ENCODE results near the gene APMAP.

Gene APMAP

DNA sequence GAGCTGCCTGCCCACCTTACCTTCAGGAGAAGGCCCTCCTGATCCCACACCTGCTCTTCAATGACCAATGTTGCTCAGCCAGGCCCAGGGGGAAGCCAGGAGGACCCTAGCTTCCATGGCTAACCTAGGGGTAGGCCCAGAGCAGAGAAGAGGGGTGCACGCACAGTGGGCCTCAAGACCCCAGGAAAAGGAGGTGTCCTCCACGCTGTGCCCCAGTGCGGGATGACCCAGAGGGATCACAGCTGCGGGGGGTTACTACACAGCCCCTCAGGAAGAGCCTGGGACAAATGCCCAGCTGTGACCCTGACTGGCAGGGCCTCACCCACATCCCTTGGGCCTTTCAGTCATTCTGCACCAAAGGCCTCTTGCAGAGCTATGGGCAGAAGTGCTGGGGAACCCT lies 31.6 kb upstream of the APMAP start:
- in situ Hi-C loops (cut with MboI; ENCODE audit: low pct_unique_long_range_greater_than_20kb, low sequenced_read_pairs, unreplicated experiment): no loop called here
- TF ChIP-seq, protein P1, sequence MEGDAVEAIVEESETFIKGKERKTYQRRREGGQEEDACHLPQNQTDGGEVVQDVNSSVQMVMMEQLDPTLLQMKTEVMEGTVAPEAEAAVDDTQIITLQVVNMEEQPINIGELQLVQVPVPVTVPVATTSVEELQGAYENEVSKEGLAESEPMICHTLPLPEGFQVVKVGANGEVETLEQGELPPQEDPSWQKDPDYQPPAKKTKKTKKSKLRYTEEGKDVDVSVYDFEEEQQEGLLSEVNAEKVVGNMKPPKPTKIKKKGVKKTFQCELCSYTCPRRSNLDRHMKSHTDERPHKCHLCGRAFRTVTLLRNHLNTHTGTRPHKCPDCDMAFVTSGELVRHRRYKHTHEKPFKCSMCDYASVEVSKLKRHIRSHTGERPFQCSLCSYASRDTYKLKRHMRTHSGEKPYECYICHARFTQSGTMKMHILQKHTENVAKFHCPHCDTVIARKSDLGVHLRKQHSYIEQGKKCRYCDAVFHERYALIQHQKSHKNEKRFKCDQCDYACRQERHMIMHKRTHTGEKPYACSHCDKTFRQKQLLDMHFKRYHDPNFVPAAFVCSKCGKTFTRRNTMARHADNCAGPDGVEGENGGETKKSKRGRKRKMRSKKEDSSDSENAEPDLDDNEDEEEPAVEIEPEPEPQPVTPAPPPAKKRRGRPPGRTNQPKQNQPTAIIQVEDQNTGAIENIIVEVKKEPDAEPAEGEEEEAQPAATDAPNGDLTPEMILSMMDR (IDR thresholded peaks at IDR 0.05; ENCODE audit: extremely low read depth, insufficient read depth, missing control alignments): no peak
- no peak for DNase-seq (ENCODE audit: low spot score)

DNA sequence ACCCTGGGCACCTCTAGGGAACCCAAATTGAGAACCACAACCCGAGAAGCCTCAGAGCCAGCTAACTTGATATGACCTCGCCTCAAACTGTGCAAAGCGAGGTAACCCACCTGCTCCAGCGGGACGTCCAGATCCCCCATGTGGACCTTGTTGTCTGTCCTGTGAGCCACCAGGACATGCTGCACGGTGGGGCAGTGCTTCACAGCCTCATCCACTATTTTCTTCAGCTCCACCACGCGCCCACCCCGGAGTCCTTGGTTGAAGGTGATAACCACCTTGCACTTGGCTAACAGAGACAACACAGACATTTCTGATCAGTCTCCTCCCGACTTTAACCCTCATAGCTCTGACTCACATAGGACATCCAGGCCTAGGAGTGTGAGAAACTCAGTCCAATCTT lies 30.8 kb upstream of the APMAP start:
- TF ChIP-seq, protein P1 (IDR thresholded peaks at IDR 0.05; ENCODE audit: extremely low read depth, insufficient read depth, missing control alignments): no peak
- in situ Hi-C loops (cut with MboI; ENCODE audit: low pct_unique_long_range_greater_than_20kb, low sequenced_read_pairs, unreplicated experiment): no loop called here
- no peak for DNase-seq (ENCODE audit: low spot score)

DNA sequence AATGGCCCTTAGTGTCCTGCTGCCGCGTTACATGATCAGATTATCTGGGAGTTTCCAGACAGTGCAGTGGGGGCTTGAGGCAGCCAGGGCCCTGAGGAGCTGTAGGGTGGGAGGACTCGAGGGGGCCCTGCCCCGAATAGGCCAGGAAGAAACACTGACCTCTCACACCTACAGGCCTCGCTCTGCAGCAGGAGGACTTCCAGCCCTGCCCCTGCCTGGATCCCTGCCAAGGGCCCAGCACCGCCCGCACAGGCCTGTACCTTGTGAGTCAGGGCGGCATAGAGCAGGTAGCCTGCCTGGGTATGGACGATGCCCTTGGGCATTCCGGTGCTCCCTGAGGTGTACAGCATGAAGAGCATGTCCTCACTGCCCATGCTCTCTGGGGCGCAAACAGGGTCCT lies 30.1 kb upstream of the APMAP start:
- TF ChIP-seq, protein P1 (IDR thresholded peaks at IDR 0.05; ENCODE audit: extremely low read depth, insufficient read depth, missing control alignments): no peak
- in situ Hi-C loops (cut with MboI; ENCODE audit: low pct_unique_long_range_greater_than_20kb, low sequenced_read_pairs, unreplicated experiment): no loop called here
- no peak for DNase-seq (ENCODE audit: low spot score)

DNA sequence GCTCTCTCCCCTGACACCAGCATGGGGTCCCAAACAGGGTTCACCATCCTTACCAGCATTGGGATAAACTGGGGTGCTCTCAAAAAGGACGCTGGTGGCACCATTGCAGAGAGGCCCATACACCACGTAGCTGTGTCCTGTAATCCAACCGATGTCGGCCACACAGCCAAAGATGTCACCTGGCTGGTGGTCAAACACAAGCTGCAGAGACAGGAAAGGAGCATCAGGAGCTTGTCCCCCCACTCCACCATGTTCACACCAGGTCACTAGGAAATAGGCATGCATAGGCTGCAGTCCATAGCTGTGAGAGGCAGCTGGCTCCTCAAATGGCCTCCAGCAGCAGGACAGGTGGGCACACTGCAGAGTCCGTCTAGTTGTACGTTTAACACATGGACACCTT lies 28.8 kb upstream of the APMAP start:
- TF ChIP-seq, protein P1 (IDR thresholded peaks at IDR 0.05; ENCODE audit: extremely low read depth, insufficient read depth, missing control alignments): no peak
- in situ Hi-C loops (cut with MboI; ENCODE audit: low pct_unique_long_range_greater_than_20kb, low sequenced_read_pairs, unreplicated experiment): no loop called here
- no peak for DNase-seq (ENCODE audit: low spot score)

DNA sequence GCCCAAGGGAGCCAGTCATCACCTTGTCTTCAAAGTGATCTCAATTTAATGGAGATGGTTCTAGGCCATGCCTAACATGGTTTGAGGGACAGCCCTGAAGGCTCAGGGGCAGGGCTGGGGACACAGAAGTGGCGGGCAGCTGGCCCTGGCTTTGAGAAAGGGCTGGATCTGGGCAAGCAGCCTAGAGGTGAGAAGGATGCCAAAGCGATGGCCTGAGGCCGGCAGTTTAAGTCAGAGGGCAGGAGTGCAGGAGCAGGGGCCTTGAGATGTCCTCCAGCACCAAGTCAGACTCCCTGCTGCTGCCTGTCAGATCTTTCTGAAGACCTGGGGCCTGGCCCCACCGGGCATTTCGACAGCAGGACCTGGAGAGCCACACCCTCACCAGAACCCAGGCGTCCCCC lies 28.4 kb upstream of the APMAP start:
- TF ChIP-seq, protein P1 (IDR thresholded peaks at IDR 0.05; ENCODE audit: extremely low read depth, insufficient read depth, missing control alignments): no peak
- in situ Hi-C loops (cut with MboI; ENCODE audit: low pct_unique_long_range_greater_than_20kb, low sequenced_read_pairs, unreplicated experiment): no loop called here
- DNase-seq (ENCODE audit: low spot score): no peak

DNA sequence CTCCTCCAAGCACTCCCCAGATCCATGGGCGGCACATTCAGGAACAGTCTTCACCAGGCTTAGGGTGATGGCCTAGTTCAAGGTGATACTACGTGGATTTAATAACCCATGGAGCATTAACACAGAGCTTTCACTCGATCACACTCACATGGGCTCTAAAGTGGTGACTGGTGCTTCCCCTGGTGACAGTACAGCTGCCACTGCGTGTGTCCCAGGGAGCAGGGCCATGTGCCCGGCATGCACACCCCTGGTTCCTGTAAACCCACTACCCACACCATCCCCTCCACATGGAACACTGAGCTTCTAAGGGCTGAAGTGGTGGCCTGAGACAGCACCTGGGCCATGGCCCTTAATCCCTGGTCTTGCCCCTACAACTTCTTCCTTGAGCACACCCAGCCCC lies 27.8 kb upstream of the APMAP start:
- no peak for DNase-seq (ENCODE audit: low spot score)
- TF ChIP-seq, protein P1 (IDR thresholded peaks at IDR 0.05; ENCODE audit: extremely low read depth, insufficient read depth, missing control alignments): no peak
- in situ Hi-C loops (cut with MboI; ENCODE audit: low pct_unique_long_range_greater_than_20kb, low sequenced_read_pairs, unreplicated experiment): no loop called here
